Activated CD4-positive, alpha-beta T cell treated with anti-CD3 and anti-CD28 coated beads, Interleukin-10, Interleukin-2, amounts not matched to agents 100 ng/mL and 50 ng/mL, durations not matched to agents 16 hours and 8 hours (primary cell): Measurements from ENCODE around the gene ABCG8.

Experiments used
- DNase-seq: peaks from one replicate; pipeline ENCODE4 v3.0.0-alpha.2; 2020

The ABCG8 gene

DNA sequence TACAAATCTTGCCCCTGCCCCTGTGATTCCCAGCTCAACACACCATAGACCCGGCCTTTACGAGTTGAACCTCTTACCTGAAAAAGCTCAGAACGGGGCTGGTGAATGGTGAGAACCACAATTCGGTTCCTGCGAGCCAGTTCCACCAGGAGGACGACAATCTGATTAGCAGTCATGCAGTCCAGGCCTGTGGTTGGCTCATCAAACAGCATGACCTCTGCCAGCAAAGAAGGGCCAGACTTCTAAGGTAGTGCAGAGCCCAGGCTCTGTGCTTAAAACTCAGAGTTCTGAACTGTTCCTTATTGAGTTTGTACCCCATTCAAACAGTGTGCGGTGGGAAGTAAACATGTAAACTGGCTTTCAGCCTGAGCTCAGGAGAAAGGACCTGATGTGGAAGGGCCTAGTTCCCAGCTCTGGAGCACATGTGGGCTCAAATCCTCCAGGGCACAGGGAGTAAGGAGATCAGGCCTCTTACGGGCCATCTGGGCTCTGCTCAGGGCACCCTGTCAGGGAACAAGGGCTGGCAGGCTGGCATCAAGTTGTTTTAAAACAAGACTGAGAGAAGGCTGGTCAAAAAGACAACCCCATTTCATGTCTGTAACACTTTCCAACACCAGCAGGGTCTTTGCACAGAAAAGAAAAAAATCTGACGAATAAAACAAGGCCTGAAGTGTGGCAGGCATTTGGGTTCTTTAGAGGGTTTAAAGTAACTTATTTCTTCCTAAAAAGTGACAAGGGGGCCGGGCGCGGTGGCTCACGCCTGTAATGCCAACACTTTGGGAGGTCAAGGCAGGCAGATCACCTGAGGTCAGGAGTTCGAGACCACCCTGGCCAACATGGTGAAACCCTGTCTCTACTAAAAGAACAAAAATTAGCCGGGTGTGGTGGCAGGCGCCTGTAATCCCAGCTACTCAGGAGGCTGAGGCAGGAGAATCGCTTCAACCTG is 12.2 kb upstream of the ABCG8 start:
- DNase-seq, result no peak

DNA sequence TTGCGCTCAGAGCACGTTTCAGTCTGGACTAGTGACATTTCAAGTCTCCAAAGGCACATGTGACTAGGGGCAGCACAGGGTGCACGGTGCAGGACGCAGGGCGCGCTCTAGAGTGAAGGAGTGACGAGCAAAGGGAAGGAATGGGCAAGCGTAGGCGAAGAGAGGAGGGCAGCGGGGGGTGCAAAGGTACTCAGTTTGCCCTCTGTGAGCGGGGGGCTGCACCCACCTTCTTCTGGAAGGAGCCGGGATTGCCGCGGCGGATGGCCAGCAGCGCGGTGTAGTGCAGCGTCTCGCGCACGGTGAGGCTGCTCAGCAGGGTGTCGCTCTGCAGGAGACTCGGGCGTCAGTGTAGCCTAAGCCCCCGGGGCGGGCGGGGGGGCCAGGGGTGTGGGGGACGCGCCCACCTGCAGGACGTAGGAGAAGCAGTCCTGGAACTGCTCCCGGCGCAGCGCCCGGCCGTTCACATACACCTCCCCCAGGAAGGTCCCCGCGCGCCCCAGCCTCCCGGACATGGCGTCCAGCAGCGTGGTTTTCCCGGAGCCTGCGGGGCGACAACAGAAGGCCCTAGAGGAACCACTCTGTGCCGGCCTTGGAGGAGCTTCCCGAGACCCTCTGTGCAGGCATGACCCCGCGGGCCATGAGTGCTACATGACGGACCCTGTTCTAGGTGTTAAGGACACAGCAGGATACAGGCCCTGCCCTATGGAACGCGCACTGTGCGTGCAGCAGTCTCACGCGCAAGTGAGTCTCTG is 7.1 kb upstream of the ABCG8 start:
- DNase-seq, result no peak

DNA sequence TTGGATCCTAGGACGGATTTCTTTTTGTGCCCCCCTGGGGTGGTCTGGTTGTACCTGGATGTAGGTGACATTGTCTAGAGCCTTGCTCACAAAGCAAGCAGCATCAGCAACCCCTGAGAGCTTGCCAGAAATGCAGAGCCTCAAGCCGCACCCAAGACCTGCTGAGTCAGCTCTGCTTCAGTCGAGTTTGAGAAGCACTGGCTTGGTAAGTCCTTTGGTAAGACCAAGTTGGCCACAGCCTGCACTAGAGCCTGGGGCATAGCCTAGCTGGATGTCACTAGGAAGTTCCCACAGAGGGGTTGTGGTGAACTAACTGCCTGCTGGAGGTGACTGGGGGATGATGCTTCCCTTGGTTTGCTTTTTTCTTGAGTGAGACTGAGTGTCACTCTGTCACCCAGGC is 6.3 kb upstream of the ABCG8 start:
- no peak for DNase-seq

DNA sequence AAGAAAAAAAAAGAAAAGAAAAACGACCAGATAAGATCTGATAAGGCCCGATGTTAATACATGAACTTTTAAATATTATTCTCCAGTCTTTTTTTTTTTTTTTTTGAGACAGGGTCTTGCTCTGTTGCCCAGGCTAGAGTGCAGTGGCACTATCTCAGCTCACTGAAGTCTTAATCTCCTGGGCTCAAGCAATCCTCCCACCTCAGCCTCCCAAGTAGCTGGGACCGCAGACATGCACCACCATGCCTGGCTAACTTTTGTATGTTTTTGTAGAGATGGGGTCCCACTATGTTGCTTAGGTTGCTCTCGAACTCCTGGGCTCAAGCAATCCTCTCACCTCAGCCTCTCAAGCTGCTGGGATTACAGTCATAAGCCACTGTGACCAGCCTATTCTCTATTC is 1.7 kb upstream of the ABCG8 start:
- DNase-seq, result no peak

DNA sequence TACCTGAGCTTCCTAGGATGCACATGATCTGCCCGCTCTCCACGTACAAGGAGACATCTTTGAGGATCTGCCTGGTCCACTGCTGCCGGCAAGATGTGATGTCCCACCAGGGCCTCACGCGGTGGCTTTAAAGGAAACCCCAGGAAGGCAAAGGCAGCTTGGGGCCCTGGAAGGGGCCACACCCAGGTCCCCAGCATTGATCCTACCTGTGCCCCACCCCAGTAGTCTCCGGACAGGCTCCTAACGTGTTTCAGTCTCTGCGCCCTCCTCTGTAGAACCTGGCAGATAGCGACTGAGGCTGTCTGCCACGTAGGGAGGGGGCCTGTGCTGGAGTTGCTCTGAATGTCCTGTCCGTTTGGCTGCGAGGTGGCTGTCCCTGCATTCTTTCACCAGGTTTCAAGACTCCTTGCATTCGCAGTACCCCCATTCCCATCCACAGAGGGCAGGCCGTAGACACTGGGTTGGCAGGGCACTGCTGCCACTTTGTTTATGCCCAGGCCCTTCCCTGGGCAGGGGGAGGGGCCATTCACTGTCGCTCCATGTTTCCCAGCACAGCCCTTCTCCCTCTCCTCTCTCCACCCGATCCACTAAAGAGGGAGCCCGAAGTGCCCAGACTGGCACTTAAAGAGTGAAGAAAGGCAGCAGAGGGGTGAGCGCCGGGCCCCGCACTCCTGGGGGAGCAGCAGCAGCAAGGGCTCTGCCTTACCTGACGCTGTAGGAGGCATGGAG is 776 bp upstream of the ABCG8 start:
- no peak for DNase-seq

DNA sequence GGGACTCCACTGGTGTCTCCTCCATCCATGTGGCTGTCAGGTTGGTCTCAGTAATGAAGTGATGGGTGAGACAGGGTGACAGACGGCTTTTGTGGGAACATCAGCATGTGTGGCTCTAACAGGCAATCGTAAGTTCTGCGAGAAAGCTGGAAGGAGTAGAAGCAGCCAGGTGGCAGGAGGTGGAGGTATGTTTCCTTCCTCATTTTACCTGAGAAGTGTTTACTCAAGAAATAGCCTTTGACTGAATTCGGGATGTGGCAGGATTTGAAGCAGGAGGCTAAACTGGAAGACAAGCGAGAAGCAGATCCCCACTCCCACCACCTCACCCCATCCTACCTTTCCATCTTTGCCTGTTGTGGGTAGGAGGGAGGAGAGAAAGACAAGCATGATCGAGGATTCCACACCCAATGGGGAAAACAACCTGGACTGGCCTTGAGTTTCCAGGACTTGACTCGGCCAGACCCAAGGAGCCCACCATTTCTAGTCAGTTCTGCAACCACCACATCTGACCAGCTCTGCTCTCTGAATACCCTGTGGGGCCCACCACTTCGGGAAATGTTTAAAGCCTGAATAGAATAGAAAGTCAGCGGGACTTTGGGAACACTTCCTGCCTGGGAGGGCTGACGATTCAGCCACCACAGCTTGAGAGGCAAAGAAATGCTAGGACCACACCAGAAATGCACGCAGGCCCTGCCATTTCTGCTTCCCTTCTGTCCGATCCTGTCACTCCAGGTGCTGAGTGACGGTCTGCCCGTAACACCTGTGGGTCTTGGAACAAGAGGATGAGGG is 1.2 kb downstream of the ABCG8 start:
- no peak for DNase-seq

DNA sequence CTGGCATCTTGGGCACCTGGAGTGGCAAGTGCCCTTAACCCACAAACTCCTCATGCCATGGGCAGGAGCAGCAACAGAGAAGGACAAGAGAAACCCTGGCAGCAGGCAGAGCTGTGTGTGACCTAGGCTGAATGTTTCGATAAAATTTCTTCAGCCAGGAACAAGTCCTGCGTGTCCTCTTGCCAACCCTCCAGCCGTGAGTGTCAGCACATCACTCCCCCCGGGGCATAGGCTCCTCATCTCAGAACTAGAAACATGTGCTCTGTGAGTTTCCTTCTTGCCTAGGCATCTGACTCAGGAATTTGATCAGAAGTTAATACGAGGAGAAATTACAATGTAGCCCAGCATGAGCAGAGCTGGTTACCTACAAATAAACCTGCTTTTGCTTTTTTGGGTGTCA is 2.2 kb downstream of the ABCG8 start:
- no peak for DNase-seq

DNA sequence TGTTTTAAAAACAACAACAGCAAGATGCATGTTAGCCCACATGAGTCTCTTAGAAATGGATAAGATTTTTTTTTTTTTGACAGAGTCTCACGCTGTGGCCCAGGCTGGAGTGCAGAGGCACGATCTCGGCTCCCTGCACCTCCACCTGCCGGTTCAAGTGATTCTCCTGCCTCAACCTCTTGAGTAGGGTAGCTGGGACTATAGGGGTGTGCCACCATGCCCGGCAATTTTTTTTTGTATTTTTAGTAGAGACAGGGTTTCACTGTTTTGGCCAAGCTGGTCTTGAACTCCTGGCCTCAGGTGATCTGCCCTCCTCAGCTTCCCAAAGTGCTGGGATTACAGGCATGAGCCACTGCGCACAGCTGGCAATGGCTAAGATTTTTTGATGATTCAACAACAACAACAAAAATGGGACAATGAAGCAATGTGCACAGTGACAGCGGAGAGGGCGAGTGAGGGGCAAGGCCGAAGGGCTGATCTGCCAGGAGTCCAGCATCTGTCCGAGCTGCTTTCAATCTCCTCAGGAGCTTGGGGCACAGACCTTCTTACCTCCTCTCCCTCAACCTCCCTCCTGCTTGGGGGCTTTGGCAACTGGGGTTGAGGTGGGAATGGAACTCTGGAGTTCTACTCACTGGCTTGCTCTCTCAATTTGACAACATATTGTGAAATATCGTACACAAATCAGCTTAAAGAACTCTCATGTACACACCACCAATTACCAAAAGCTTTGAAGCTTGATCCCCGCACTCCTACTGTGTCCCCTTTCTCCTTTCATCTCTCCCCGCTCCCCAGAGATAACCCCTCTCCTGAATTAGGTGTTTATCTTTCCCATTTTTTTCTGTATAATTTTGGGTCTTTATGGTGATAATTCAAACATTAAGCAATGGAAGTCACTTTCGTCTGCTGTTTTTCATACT is 3.4 kb downstream of the ABCG8 start:
- DNase-seq, result no peak

DNA sequence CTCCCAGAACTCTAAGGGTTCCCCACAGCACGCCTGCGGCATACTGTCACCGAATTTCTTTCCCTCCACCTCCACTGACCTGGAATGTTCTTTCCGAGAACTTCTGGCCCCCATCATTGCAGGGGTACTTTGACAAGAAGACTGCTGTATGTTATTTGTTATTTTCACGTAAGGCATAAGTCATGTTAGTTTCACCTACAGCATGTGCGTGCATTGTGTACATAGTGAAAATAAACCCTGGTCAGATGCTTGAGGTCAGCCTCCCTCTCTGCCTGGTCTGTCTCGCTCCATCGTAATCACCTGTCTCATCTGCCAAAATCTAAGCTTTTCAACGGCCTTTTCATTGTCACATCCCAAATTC is 4.1 kb downstream of the ABCG8 start:
- no peak for DNase-seq

DNA sequence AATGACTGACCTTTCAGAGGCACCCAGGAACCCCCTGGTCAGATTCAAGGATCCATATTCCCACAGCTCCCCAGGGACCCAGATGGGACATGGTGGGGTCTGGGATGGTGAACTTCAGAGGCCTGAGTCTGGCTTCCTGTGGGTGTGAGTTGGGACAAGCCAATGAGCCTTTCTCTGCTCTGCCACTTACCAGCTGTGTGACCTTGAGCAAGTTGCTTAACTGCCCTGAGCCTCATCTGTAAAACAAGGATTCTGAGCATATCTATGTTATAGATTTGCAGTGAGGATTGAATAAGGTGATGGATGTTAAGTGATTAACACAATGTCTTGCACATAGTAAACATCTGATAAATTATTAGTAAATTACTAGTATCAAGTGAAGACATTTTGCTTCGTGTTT is 6.4 kb downstream of the ABCG8 start:
- no peak for DNase-seq

DNA sequence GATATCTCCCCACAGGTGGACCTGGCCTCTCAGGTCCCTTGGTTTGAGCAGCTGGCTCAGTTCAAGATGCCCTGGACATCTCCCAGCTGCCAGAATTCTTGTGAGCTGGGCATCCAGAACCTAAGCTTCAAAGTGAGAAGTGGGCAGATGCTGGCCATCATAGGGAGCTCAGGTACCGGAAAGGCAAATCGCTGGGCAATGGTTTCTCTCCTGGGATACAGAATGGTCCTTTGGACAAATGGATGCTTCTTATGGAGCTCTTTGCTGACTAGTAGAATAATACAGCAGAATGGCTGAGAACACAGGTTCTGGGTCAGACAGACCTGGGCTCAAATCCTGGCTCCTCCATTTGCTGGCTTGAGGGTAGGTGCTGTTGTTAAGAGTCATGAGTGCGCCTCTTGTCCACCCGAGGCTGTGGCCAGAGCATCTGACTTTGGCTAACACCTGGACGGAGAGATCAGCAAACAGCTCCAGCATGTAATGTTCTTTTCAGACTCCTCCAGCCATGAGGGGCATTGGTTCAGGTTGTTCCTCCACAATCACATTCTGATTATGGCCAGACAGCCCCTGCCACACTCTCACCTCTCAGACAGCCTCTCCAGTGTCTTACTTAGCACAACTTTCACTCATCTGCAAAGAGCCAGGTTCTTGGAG is 7.5 kb downstream of the ABCG8 start:
- DNase-seq, result no peak

DNA sequence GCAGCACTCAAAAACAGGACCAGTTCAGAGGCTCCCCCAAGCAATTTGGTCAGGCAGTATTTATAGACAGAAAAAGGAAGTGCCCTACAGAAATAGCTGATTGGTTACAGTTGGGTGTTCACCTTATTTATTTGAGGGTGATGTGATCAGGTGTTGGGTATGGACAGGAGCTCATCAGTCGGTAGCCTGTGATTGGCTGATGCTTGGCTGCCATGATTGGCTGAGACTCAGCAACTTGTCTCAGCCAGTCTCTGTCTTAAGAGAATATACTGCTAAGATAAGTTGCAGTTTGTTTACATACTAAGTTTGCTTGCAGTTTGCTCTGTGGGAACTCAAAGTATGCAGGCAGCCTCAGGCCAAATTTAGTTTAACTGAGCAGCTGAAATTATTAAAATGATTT is 9.4 kb downstream of the ABCG8 start:
- DNase-seq, result no peak

DNA sequence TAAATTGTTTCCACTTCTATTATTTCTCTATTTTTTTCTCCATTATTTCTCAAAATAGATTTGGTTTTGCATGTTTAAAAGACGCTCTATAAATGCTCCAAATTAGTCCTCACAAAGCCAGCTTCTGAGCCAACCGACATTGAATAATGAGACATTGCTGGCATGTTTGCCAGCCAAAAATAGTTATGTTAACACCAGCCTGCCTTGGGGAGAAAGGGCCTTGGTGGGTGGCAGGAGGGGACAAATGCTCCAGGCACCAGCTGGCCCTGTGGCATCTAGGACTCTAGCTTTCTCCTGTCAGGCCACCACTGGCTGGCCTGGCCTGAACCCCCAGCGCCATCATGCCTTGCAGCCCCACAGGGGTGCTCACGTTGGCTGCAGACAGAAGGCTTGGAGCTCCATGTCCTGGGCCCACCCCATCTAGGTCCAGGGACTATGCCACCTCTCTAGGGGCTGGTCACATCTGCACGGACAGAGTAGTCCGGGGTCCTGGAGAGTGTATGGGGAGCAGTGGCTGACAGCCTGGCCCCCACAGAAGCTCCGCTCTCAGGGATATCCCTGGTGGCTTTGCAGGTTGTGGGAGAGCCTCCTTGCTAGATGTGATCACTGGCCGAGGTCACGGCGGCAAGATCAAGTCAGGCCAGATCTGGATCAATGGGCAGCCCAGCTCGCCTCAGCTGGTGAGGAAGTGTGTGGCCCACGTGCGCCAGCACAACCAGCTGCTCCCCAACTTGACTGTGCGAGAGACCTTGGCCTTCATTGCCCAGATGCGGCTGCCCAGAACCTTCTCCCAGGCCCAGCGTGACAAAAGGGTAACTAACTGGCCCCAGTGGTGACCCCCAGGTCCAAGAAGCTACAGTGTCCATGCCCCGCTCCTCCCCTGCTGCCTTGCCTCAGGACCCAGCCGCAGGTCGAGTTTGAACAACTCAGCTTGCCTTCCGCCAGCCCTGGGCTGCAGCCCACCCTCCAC is 12.5 kb downstream of the ABCG8 start:
- no peak for DNase-seq

DNA sequence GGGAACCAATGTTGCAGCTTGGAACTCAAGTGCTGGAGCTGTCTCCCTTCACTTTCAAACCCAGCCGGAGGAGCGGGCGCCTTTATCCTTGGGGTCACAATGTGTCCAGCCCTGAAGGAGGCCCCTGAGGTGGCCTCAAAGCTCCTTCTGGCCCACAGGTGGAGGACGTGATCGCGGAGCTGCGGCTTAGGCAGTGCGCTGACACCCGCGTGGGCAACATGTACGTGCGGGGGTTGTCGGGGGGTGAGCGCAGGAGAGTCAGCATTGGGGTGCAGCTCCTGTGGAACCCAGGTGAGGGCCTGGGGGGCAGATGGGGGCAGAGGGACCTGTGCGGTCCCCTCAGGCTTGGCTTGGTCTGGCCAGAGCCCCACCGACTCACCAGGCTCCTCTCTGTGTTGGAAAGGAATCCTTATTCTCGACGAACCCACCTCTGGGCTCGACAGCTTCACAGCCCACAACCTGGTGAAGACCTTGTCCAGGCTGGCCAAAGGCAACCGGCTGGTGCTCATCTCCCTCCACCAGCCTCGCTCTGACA is 13.5 kb downstream of the ABCG8 start:
- no peak for DNase-seq

DNA sequence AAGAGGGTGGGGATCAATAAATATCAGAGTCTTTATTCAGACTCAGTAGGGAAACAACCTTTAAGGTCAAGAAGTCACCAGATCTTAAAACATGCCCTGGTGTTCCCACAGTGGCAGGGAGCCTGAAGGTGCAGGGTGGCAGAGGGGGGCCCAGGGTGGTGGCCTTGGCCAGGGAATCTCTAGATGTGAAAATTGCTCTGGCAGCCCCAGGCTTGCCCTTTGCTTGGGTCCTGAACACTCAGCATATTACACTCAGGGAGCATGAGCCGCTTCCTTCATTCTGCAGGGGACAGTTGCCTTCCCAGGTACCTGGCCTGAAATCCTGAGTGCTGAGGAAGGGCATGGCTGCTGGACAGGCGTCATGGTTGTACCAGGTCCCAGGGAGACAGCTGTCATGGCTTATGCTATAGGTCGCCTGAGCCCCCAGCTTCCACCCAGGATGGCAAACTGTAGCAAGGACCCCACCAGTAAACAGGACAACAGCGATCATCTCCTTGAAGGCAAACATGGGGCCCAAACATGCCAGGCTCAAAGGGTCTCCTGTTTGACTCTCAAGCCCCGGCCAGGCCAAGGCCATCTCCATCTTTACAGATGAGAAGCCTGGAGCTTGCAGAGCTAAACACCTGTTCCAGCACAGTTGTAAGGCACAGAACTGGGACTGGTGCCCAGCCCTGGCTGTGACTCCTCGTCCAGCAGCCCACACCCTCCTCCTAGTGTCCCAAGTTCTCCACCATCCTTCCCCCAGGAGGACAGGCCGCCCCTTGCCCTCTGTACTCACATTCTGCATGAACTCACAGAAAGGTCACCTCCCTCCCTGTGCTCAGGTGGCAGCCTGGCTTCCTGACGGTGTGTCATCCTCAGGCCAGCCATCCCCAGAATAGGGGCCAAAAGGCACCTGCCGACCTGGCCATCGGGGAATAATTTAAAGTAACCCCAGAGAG is 14.6 kb downstream of the ABCG8 start:
- no peak for DNase-seq

DNA sequence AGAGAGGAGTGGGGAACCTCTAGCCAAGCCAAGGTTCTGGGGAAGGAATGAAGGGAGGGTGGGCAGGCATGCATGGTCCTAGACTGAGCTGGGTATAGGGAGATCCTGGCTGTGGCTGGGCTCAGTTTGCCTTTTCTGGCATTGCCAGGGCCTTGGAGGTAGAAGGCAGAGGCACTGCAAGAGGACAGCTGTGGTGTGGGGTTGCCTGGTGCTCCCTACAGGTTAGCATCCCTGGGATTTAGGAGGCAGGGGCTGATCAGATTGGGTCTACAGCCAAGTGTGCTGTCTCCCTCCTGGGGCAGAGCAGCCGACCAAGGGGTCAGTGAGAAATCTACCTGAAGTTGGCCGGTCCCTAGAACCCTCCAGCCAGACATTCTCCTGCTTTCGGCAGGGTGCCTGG is 15.9 kb downstream of the ABCG8 start:
- no peak for DNase-seq

DNA sequence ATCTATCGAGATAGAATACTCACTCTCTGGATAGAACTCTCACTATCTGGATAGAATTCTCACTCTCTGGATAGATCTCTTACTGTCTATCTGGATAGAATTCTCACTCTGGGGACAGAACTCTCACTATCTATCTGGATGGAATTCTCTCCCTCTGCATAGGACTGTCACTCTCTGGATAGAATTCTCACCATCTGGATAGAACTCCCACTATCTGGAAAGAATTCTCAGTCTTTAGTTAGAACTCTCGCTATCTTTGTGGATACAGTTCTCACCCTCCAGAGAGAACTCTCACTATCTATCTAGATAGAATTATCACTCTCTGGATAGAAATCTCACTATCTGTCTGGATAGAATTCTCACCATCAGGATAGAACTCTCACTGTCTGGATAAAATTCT is 16.5 kb downstream of the ABCG8 start:
- no peak for DNase-seq

DNA sequence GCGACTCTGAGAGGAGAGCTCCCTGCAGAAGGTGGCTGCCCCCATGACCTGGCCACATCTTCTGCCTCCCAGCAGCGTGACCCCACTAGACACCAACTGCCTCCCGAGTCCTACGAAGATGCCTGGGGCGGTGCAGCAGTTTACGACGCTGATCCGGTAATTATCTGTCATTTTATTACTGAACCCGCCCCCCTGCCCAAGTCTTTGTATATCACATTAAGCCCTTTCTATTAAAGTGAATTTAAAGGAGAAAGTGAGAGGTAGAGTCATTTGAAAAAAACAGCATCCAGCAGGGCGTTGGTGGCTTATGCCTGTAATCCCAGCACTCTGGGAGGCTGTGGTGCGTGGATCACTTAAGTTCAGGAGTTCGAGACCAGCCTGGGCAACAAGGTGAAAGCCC is 33.4 kb downstream of the ABCG8 start:
- no peak for DNase-seq
